Measurements from ENCODE around the gene TCF7.

The TCF7 gene

GRCh38 chr5:134114886-134115805 lies 665 bp downstream of the TCF7 start:
- DNase-seq, result no peak

GRCh38 chr5:134115806-134116175 lies 1.3 kb downstream of the TCF7 start:
- DNase-seq, result no peak

GRCh38 chr5:134116286-134116685 lies 1.8 kb downstream of the TCF7 start:
- DNase-seq, result no peak

DNA sequence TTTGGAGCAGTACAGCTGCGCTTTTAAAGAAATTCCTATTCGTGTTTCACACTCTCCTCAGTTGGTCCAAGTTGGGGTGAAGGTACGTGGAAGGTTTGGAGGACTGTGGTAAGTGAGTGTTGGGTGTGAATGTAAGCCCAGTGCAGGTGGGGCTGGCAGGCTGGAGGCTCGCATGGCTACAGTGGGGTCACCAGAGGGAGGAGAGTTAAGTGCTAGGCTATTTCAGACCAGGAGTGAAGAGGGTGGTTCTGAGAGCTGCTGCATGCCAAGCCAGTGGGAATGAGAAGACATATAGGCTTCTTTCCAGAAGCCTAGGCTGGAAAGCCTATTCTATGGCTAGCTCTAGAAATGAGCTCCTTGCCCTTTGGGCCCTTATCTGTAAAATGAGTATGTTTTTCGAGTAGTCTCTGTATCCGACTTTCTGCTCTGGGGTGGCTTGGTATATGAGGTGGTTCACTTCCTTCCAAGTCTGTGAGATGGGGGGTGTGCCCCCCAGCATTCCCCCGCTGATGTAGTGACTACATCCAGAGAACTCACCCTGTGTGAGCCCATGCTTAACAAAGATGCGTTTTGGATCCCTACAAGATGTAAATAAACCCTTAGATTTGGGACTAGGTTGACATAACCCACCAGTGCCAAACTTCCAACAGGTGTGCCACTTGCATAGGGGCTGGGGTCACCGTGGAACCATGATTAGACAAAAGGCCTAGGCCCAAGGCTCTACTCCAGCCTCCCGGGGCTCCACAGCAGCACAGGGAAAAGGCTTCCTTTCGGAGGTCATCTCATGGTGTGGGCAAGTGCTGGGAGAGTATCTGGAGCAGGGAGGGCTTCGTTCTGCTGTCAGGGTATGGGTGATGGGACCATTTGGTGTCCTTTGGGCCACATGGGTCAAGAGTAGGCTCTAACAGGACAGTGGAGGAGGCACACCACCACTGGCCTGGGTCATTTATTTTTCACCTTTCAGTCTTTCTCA lies 2.6 kb downstream of the TCF7 start:
- no peak for DNase-seq

- DNase-seq, result no peak
These were observed 3.8 kb downstream of the TCF7 start for GRCh38 chr5:134118212-134118835.

DNA sequence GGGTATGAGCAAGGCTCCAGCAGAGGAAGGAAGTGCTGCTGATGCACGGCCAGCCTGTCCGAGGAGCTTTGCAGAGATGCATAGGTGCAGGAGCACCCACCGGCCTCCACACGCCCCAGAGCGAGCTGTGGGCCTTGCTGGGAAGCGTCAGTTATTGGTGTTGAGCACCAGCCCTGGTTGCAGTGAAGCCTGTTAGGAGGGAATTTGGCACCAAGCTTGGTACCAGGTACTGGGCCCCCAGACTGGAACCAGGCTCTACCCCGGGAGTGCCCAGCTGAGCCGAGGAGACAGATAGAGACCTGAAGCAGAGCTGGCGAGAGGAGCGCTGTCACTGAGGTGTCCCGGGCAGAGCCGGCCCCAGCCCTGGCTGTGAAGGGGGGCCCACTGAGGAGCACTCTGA lies 5.2 kb downstream of the TCF7 start:
- no peak for DNase-seq

GRCh38 chr5:134120386-134121138 lies 6.1 kb downstream of the TCF7 start:
- DNase-seq, result no peak

- no peak for DNase-seq
These were observed 8.0 kb downstream of the TCF7 start for GRCh38 chr5:134122530-134122929.

DNA sequence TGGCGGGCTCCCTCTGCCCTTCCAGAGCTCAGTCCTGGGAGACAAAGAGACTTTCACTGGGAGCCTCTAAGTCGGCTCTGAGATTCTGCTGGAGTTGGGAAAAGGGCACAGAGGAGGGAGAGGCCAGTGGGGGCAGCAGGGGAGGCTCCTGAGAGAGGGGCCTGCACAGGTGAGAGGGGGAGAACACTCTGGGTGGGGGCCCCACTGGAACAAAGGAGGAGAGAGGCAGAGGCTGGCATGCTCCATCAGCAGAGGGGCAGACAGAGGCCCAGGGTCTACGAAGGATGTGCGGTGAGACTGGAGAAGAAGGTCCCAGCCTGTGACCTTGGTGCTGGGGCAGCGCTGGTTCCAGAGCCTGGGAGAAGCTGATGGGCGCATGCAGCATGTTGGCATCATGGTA lies 8.9 kb downstream of the TCF7 start:
- DNase-seq, result no peak

DNA sequence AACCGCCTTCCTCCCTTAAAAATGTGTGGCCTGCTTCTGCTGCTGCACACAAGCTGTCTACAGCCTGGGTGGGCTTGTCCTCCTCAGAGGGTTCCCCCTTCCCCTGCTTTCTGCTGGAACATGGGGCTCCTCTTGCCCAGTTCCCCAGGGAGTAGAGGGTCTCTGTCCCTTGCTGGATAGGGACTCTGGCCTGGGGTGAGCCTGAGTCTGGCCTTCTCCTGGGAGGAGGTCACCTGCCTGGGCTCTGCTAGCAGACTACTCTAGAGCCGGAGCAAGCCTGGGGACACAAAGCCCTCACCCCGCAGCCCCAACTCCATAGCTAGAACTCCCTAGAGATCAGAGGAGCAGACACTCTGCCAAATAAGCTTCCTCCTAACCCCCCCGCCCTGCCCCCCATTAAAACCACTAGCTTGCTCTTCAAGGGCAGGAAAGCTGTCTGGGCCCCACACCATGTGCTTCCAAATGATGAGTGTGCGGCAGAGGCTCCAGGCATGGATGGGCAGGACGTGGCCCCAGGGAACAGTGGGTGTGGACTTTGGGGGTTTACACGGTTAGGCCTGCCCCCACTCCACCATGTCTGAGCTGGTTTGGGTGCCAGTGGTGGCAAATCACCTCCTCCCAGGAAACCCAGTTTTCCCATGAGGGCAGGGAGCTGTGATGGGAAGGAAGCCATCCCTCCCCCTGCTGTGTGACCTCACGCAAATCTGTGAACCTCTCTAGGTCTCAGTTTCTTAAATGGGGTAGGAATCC lies 10.0 kb downstream of the TCF7 start:
- DNase-seq, result no peak

GRCh38 chr5:134125039-134126015 lies 10.8 kb downstream of the TCF7 start:
- no peak for DNase-seq

GRCh38 chr5:134127376-134127861 lies 12.9 kb downstream of the TCF7 start:
- DNase-seq, result no peak

GRCh38 chr5:134127988-134128647 lies 13.6 kb downstream of the TCF7 start:
- no peak for DNase-seq

GRCh38 chr5:134128648-134128995 lies 14.1 kb downstream of the TCF7 start:
- DNase-seq, result no peak

- DNase-seq, result no peak
These were observed 15.1 kb downstream of the TCF7 start for GRCh38 chr5:134129411-134130238.

DNA sequence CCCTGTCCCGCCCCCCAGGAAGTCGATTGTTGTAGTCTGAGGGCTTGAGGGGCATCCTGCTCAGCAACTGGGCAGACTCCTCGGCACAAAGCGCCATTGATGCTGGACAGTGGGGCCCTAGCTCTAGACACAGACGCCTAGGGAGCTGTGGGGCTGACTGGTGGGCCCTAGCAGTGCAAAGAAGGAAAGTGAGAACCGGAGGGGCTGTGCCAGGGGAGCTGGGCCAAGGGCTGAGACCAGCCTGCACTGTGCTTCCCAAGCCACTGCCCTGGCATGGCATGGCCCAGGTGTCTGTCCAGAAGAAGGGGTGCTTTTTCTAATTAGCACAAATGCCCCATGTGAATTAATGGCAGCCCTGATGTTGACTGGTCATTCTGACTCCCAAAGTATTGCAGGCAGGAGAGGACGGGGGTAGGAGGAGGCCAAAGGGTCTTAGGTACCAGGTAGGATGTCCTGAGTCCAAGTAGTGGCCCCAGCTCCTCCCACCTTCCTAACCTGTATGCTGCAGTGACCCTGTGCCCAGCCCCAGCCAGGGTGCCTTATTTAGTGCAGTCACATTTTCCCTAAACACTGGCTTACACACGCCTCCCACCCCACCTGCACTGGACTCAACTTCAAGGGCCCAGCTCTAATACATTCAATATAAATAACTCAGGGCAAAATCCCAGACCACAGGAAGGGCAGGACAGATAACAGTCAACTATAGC lies 15.9 kb downstream of the TCF7 start:
- DNase-seq, result no peak

DNA sequence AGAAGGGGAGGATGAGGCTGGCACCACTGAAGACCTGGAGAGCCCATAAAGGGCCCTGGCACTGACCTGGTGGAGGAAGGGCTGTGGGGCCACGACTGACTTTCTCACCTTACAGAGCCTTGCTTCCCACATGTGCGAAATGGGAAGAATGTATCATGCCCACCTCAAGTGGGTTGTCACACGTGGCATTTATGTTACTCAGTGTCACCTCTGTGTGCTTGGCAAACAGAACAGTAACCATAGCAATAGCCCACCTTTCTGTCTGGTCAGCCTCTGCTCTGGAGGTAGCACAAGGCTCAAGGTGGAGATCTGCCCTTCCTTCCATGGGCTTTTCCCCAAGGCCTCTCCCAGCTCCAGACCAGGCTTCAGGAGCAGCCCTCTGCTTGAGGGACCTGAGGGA lies 16.7 kb downstream of the TCF7 start:
- DNase-seq, result no peak

Measured in NCI-H2029 treated with DMSO at 0.1 percent for 48 hours (cell line).